Panc1 (cell line): ENCODE results near the gene LONP1. TPM values are rescaled to one million over a fixed set of nuclear protein-coding genes. Genes with fewer than 3 reads are reported as not detected.

Experiments used
- ATAC-seq: fragments of 200-7000 bp; cut with Tn5 transposase; 2 replicates; pipeline ENCODE4 v1.9.1; 2020; ENCODE audit warnings: mild to moderate bottlenecking, moderate library complexity
- BruUV-seq: library from RNA; stranded (reverse); fragments of 400-500 nt; replicated peaks from 2 replicates; lab custom pipeline; 2021; lab: Mats Ljungman, UMichigan
- CTCF ChIA-PET: fragments of 300-600 bp; sonication (Branson Sonifier 250); formaldehyde crosslinking; loops from one replicate; lab custom pipeline; 2022; ENCODE audit warnings: antibody characterized with exemption; lab: Charles Lee
- POLR2A ChIA-PET: fragments of 300-600 bp; sonication (Branson Sonifier 250); formaldehyde crosslinking; loops from one replicate; lab custom pipeline; 2022; ENCODE audit warnings: antibody characterized with exemption; lab: Charles Lee
- DNase-seq: peaks from one replicate; pipeline ENCODE4 v3.0.0-alpha.2; 2010; ENCODE audit warnings: low read depth, low spot score
- H3K27ac ChIP-seq: 2 replicates; pipeline ENCODE4 v1.5.1; 2011; ENCODE audit warnings: mild to moderate bottlenecking, low read length, inconsistent platforms
- H3K27me3 ChIP-seq: fragments of 200-500 bp; sonication (Bioruptor generic); 2 replicates; pipeline ENCODE4 v1.6.0; 2014; ENCODE audit warnings: low read length, inconsistent platforms; ENCODE audit not compliant: control insufficient read depth, insufficient read depth
- H3K36me3 ChIP-seq: fragments of 200-500 bp; sonication (Bioruptor generic); 2 replicates; pipeline ENCODE4 v1.5.1; 2014; ENCODE audit warnings: inconsistent platforms, mild to moderate bottlenecking, low read length, moderate library complexity; ENCODE audit not compliant: control insufficient read depth, insufficient read depth
- H3K4me1 ChIP-seq: 2 replicates; pipeline ENCODE4 v1.5.1; 2011; ENCODE audit warnings: inconsistent platforms, mild to moderate bottlenecking, low read length, moderate library complexity; ENCODE audit not compliant: control insufficient read depth, insufficient read depth
- H3K4me3 ChIP-seq, 2 experiments: 2 replicates each; pipeline ENCODE4 v1.5.1; 2011 to 2012; ENCODE audit warnings: low read depth in 2 of 2, low read length in 2 of 2, mild to moderate bottlenecking in 2 of 2, inconsistent platforms in 1 of 2, moderate library complexity in 1 of 2
- H3K9me3 ChIP-seq: fragments of 200-500 bp; sonication (Bioruptor generic); 2 replicates; pipeline ENCODE4 v1.5.1; 2014; ENCODE audit warnings: low read depth, mild to moderate bottlenecking, inconsistent platforms, low read length, moderate library complexity; ENCODE audit not compliant: control insufficient read depth, insufficient read depth
- POLR2AphosphoS5 ChIP-seq: IDR thresholded peaks from 2 replicates; pipeline ENCODE4 v1.6.1; 2012; ENCODE audit warnings: mild to moderate bottlenecking, low read depth, low read length, moderate library complexity
- SIN3A ChIP-seq: IDR thresholded peaks from 2 replicates; pipeline ENCODE4 v1.6.1; 2012; ENCODE audit warnings: low read depth, mild to moderate bottlenecking, low read length, moderate library complexity, borderline replicate concordance; ENCODE audit not compliant: insufficient read depth
- TCF7L2 ChIP-seq: IDR thresholded peaks from 2 replicates; pipeline ENCODE4 v1.6.1; 2011; ENCODE audit warnings: mild to moderate bottlenecking, low read depth, low read length, inconsistent platforms
- in situ Hi-C: cut with HindIII; loops from 2 replicates; pipeline ENCODE4 v1.10.0; 2016; ENCODE audit warnings: low sequenced_read_pairs, low pct_unique_long_range_greater_than_20kb
- intact Hi-C: fragments of 100-400 bp; cut with micrococcal nuclease; formaldehyde crosslinking; loops from one replicate; pipeline ENCODE4 v1.10.0; 2022; ENCODE audit not compliant: unreplicated experiment
- total RNA-seq: library from RNA; stranded (reverse); gene quantifications from one replicate; pipeline ENCODE4 v1.2.1, GENCODE V29; 2021; ENCODE audit not compliant: unreplicated experiment
- TF ChIP-seq, protein P1 (sequence below), 2 experiments: IDR thresholded peaks; 2 replicates each; pipeline ENCODE4 v1.6.1; 2011 to 2012; ENCODE audit warnings: low read depth in 2 of 2, control low read depth in 1 of 2, low read length in 1 of 2, mild to moderate bottlenecking in 1 of 2, moderate library complexity in 1 of 2; ENCODE audit not compliant: insufficient read depth in 1 of 2
- TF ChIP-seq, protein P2 (sequence below): fragments of 450-650 bp; IDR thresholded peaks from 2 replicates; pipeline ENCODE4 v1.5.1; 2017; ENCODE audit warnings: mild to moderate bottlenecking

Gene LONP1
- total RNA-seq, 1 experiment from 2014 or later: 93.0 TPM

DNA sequence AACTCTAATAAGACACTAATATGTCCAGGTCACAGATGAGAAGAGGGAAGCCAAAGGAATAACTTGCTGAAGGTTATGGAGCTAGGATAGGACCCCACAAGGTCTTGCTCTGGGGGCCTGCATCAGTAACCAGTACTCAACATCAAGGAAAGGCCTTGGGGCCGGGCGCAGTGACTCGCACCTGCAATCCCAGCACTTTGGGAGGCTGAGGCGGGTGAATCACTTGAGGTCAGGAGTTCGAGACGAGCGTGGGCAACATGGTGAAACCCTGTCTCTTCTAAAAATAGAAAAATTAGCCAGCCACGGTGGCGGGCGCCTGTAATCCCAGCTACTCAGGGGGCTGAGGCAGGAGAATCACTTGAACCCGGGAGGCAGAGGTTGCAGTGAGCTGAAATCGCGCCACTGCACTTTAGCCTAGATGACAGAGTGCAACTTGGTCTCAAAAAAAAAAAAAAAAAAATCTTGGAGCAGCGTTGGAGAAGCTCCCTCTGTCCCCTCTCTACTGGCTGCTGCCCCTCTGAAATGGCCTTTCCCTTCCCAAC, 1.8 kb downstream of the LONP1 start:
- no peaks in the 10 kb centered on the region for H3K9me3 ChIP-seq
- CTCF ChIA-PET: no interaction called here
- no peak for ATAC-seq
- TF ChIP-seq, protein P1, sequence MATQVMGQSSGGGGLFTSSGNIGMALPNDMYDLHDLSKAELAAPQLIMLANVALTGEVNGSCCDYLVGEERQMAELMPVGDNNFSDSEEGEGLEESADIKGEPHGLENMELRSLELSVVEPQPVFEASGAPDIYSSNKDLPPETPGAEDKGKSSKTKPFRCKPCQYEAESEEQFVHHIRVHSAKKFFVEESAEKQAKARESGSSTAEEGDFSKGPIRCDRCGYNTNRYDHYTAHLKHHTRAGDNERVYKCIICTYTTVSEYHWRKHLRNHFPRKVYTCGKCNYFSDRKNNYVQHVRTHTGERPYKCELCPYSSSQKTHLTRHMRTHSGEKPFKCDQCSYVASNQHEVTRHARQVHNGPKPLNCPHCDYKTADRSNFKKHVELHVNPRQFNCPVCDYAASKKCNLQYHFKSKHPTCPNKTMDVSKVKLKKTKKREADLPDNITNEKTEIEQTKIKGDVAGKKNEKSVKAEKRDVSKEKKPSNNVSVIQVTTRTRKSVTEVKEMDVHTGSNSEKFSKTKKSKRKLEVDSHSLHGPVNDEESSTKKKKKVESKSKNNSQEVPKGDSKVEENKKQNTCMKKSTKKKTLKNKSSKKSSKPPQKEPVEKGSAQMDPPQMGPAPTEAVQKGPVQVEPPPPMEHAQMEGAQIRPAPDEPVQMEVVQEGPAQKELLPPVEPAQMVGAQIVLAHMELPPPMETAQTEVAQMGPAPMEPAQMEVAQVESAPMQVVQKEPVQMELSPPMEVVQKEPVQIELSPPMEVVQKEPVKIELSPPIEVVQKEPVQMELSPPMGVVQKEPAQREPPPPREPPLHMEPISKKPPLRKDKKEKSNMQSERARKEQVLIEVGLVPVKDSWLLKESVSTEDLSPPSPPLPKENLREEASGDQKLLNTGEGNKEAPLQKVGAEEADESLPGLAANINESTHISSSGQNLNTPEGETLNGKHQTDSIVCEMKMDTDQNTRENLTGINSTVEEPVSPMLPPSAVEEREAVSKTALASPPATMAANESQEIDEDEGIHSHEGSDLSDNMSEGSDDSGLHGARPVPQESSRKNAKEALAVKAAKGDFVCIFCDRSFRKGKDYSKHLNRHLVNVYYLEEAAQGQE (IDR thresholded peaks at IDR 0.05; ENCODE audit: insufficient read depth in 1 of 2, low read depth in 2 of 2, low read length in 1 of 2): no peak
- TF ChIP-seq, protein P2, sequence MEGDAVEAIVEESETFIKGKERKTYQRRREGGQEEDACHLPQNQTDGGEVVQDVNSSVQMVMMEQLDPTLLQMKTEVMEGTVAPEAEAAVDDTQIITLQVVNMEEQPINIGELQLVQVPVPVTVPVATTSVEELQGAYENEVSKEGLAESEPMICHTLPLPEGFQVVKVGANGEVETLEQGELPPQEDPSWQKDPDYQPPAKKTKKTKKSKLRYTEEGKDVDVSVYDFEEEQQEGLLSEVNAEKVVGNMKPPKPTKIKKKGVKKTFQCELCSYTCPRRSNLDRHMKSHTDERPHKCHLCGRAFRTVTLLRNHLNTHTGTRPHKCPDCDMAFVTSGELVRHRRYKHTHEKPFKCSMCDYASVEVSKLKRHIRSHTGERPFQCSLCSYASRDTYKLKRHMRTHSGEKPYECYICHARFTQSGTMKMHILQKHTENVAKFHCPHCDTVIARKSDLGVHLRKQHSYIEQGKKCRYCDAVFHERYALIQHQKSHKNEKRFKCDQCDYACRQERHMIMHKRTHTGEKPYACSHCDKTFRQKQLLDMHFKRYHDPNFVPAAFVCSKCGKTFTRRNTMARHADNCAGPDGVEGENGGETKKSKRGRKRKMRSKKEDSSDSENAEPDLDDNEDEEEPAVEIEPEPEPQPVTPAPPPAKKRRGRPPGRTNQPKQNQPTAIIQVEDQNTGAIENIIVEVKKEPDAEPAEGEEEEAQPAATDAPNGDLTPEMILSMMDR: no peak
- TF ChIP-seq POLR2AphosphoS5 (no peak), TCF7L2 (no peak), SIN3A (no peak)
- peak overlapping the region; percentile 96 for H3K27ac ChIP-seq
- no peaks in the 10 kb centered on the region for H3K27me3 ChIP-seq
- intact Hi-C loops (no loop called here), in situ Hi-C loops (no loop called here)
- no TSS peak for BruUV-seq
- POLR2A ChIA-PET: interaction anchor here (0.6 kb wide), 1 partner anchor 54 kb away, joined by 3 read pairs; no protein-coding TSS in a partner anchor
- DNase-seq: no peak
- H3K4me1 ChIP-seq: peaks cover 8% of the 10 kb centered on the region; the same call in 1 of the 2 replicates
- H3K36me3 ChIP-seq: peaks cover 3% of the 10 kb centered on the region; the same call in 1 of the 2 replicates
- H3K4me3 ChIP-seq: peak overlapping the region; percentile 96 to 98

DNA sequence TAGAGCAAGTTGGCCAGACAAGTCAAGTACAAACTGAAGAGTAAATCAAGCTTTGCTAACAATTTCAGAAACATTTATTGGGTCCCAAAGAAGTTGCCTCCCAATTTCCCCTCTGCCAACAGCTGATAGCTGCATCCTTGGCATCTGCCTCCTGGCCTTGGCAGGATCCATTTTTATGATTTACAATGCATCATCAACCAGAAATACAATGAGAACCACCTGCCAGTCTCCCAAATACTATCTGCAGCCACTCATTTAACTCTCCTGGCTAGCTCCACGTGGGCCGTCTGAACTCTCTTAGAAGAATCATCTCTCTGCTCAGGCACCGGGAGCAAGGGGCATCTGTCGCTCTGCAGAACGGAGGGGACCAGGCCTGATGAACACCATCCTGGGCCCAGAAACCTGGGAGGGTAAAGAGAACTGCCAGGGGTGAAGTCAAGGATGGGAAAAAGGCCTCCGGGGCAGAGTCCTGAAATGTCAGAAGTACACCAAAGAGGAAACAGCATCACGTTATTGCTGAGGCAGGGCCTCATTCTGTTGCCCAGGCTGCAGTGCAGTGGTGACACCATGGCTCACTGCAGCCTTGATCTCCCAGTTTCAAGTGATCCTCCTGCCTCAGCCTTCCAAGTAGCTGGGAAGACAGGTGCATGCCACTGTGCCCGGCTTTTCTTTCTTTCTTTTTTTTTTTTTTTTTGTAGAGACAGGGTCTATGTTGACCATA, 2.6 kb downstream of the LONP1 start:
- in situ Hi-C loops: no loop called here
- peak overlapping the region; percentile 96 for H3K27ac ChIP-seq
- ATAC-seq (no peak), DNase-seq (no peak)
- intact Hi-C loops: no loop called here
- no TSS peak for BruUV-seq
- no peaks in the 10 kb centered on the region for H3K9me3 ChIP-seq
- peaks cover 8% of the 10 kb centered on the region; the same call in 1 of the 2 replicates for H3K4me1 ChIP-seq
- ChIA-PET CTCF (no interaction called here), POLR2A (no interaction called here)
- TF ChIP-seq TCF7L2: no peak
- no peak for TF ChIP-seq SIN3A
- TF ChIP-seq, protein P2: no peak
- no peak for TF ChIP-seq POLR2AphosphoS5
- TF ChIP-seq, protein P1 (IDR thresholded peaks at IDR 0.05; ENCODE audit: insufficient read depth in 1 of 2, low read depth in 2 of 2, low read length in 1 of 2): no peak
- no peaks in the 10 kb centered on the region for H3K27me3 ChIP-seq
- H3K4me3 ChIP-seq: peak overlapping the region; percentile 96 to 98
- H3K36me3 ChIP-seq: peaks cover 3% of the 10 kb centered on the region; the same call in 1 of the 2 replicates
